NCI-H1417 (cell line): ENCODE data around the gene ZFP37.
"Not testable (repeated sequence)": the region's sequence is repeated elsewhere in the genome, so short reads cannot be mapped to it uniquely, and the experiment has no call there.

ENCODE experiments used
- DNase-seq, 3 experiments: peaks; one replicate each; lab custom pipeline; 2025; lab: John Stamatoyannopoulos, UW

The ZFP37 gene

GRCh38 chr9:113056191-113057106 is at the start of gene ZFP37:
ZFP37 (minus strand) TSS chr9:113056724; CDS start chr9:113056688, 36 bp downstream.
- peak; percentile 90 to 98 (median 95) for DNase-seq

- not testable (repeated sequence) for DNase-seq
These were observed 48.8 kb upstream of the ZFP37 start for GRCh38 chr9:113105345-113105744.

- no peak for DNase-seq
These were observed 39.0 kb upstream of the ZFP37 start for GRCh38 chr9:113095561-113095960.

- DNase-seq: not testable (repeated sequence)
These were observed 33.4 kb upstream of the ZFP37 start for GRCh38 chr9:113089924-113090323.

- DNase-seq: not testable (repeated sequence)
These were observed 32.6 kb upstream of the ZFP37 start for GRCh38 chr9:113089143-113089505.

GRCh38 chr9:113088456-113089142 is 32.1 kb upstream of the ZFP37 start:
- not testable (repeated sequence) for DNase-seq

GRCh38 chr9:113062932-113063310 is 6.4 kb upstream of the ZFP37 start:
- not testable (repeated sequence) for DNase-seq

- DNase-seq: not testable (repeated sequence)
These were observed 5.9 kb upstream of the ZFP37 start for GRCh38 chr9:113062256-113062931.

GRCh38 chr9:113061072-113061850 is 4.7 kb upstream of the ZFP37 start:
- not testable (repeated sequence) for DNase-seq

- peak in 1 of 3 experiments; percentile 2 for DNase-seq
These were observed 3.2 kb upstream of the ZFP37 start for GRCh38 chr9:113059581-113060284.

- no peak for DNase-seq
These were observed 669 bp upstream of the ZFP37 start for GRCh38 chr9:113057193-113057592.

- DNase-seq: peak in 1 of 3 experiments; percentile 38
These were observed 13.5 kb downstream of the ZFP37 start for GRCh38 chr9:113042884-113043657.

GRCh38 chr9:113026200-113026599 is 30.3 kb downstream of the ZFP37 start:
- DNase-seq: no peak

GRCh38 chr9:113018247-113018646 is 38.3 kb downstream of the ZFP37 start:
- DNase-seq: no peak

- DNase-seq: peak in 1 of 3 experiments; percentile 60
These were observed 44.0 kb downstream of the ZFP37 start for GRCh38 chr9:113012492-113012891.

- DNase-seq: peak; percentile 50 to 90 (median 80)
These were observed 44.6 kb downstream of the ZFP37 start, which contains the start of gene ZNF883 for GRCh38 chr9:113011911-113012381. ZNF883 (minus strand) TSS chr9:113012192.

GRCh38 chr9:113005777-113006176 is 50.7 kb downstream of the ZFP37 start:
- DNase-seq: no peak

- DNase-seq: no peak
These were observed 59.1 kb downstream of the ZFP37 start for GRCh38 chr9:112997236-112997941.
